HepG2 (cell line): ENCODE data around the gene ARPC1B. TPM values are rescaled to one million over a fixed set of nuclear protein-coding genes. Genes with fewer than 3 reads are reported as not detected.
A peak's percentile ranks its signal among the peaks of the same experiment; 100 is the strongest.

ENCODE experiments used
- ATAC-seq: fragments of 200-7000 bp; cut with Tn5 transposase; 3 replicates; pipeline ENCODE4 v1.9.1; 2020; ENCODE audit warnings: mild to moderate bottlenecking, moderate library complexity
- BruUV-seq: library from RNA; stranded (reverse); fragments of 400-500 nt; replicated peaks from 2 replicates; lab custom pipeline; 2021; lab: Mats Ljungman, UMichigan
- CTCF ChIA-PET: fragments of 300-600 bp; formaldehyde crosslinking; extraction: SDS; loops from one replicate; lab custom pipeline; 2021; ENCODE audit warnings: low total read pairs, inconsistent platforms, low intra/inter-chr PET ratio; lab: Yijun Ruan, JAX
- POLR2A ChIA-PET: fragments of 350-600 bp; sonication (Branson Sonifier 250); formaldehyde crosslinking; loops from one replicate; lab custom pipeline; 2020; ENCODE audit warnings: antibody characterized with exemption, inconsistent platforms; lab: Yijun Ruan, JAX
- DNase-seq: peaks from one replicate; pipeline ENCODE4 v3.0.0-alpha.2; 2015; ENCODE audit warnings: low spot score
- FAIRE-seq: peaks from 3 replicates; lab custom pipeline; 2011; peaks lifted over from hg19 to GRCh38; lab: Jason Lieb, UNC
- H2AFZ ChIP-seq: one replicate; pipeline ENCODE4 v1.6.1; 2011; ENCODE audit warnings: low read length, inconsistent platforms
- H3K27ac ChIP-seq: fragments of 300-600 bp; 3 replicates; pipeline ENCODE4 v1.8.0; 2011; ENCODE audit warnings: mixed run types, mild to moderate bottlenecking, mixed read lengths, low read length, inconsistent platforms; ENCODE audit not compliant: insufficient read depth; ENCODE audit errors: extremely low read length
- H3K27me3 ChIP-seq, 2 experiments: fragments of 200-600 bp in 1 of 2; 2 replicates in 1 of 2; 3 replicates in 1 of 2; pipeline versions ENCODE4 v1.6.0 to v1.8.0; 2011; ENCODE audit warnings: low read length in 2 of 2, mild to moderate bottlenecking in 2 of 2, moderate library complexity in 2 of 2, inconsistent platforms in 1 of 2; ENCODE audit not compliant: insufficient read depth in 2 of 2, control insufficient read depth in 1 of 2
- H3K36me3 ChIP-seq, 2 experiments: fragments of 200-600 bp in 1 of 2; replicated peaks in 1 of 2; 2 replicates in 1 of 2; 3 replicates in 1 of 2; pipeline versions ENCODE4 v1.5.1 to v1.8.0; 2011; ENCODE audit warnings: low read length in 2 of 2, inconsistent platforms in 1 of 2; ENCODE audit not compliant: insufficient read depth in 2 of 2, control insufficient read depth in 1 of 2
- H3K4me1 ChIP-seq: 2 replicates; pipeline ENCODE4 v1.5.1; 2012; ENCODE audit warnings: low read length, inconsistent platforms; ENCODE audit not compliant: insufficient read depth
- H3K4me2 ChIP-seq: 2 replicates; pipeline ENCODE4 v1.6.0; 2011; ENCODE audit warnings: low read depth, low read length, inconsistent platforms
- H3K4me3 ChIP-seq, 3 experiments: fragments of 200-600 bp in 1 of 3; sonication (generic), shearing (Covaris generic) in 1 of 3; replicated peaks in 1 of 3; 2 replicates each; pipeline ENCODE4 v1.5.1; 2011 to 2016; ENCODE audit warnings: low read length in 3 of 3, inconsistent platforms in 2 of 3, low read depth in 2 of 3, mild to moderate bottlenecking in 2 of 3, control low read depth in 1 of 3, mixed read lengths in 1 of 3; ENCODE audit not compliant: insufficient read depth in 1 of 3
- H3K79me2 ChIP-seq: one replicate; pipeline ENCODE4 v1.6.1; 2011; ENCODE audit warnings: low read length, inconsistent platforms; ENCODE audit not compliant: insufficient read depth
- H3K9ac ChIP-seq: 2 replicates; pipeline ENCODE4 v1.6.0; 2011; ENCODE audit warnings: mild to moderate bottlenecking, low read depth, low read length, inconsistent platforms; ENCODE audit not compliant: insufficient read depth
- H3K9me3 ChIP-seq: 2 replicates; pipeline ENCODE4 v1.5.1; 2012; ENCODE audit warnings: mild to moderate bottlenecking, low read length
- H4K20me1 ChIP-seq: 2 replicates; pipeline ENCODE4 v1.6.0; 2011; ENCODE audit warnings: inconsistent platforms, mild to moderate bottlenecking, low read length, moderate library complexity; ENCODE audit not compliant: insufficient read depth
- ARNT2 ChIP-seq: sonication (generic); formaldehyde crosslinking; IDR thresholded peaks from 2 replicates; pipeline ENCODE4 v1.8.0; 2022; ENCODE audit warnings: mild to moderate bottlenecking, low read depth, missing genetic modification reagents, moderate library complexity
- KDM1A ChIP-seq: IDR thresholded peaks from 2 replicates; pipeline ENCODE4 v1.6.1; 2016; ENCODE audit warnings: missing compliant biosample characterization
- MTA1 ChIP-seq: sonication (generic); formaldehyde crosslinking; IDR thresholded peaks from 2 replicates; pipeline ENCODE4 v1.4.0; 2020; ENCODE audit warnings: missing genetic modification reagents, mild to moderate bottlenecking, borderline replicate concordance
- NFRKB ChIP-seq: fragments of 450-650 bp; IDR thresholded peaks from 2 replicates; pipeline ENCODE4 v1.6.1; 2017
- NPAS2 ChIP-seq: sonication (generic); formaldehyde crosslinking; IDR thresholded peaks from 2 replicates; pipeline ENCODE4 v1.8.0; 2022; ENCODE audit warnings: mild to moderate bottlenecking, missing genetic modification reagents, borderline replicate concordance
- RFX5 ChIP-seq: IDR thresholded peaks from 2 replicates; pipeline ENCODE4 v1.6.1; 2011; ENCODE audit warnings: low read depth, low read length, improper control_type of control experiment
- SOX6 ChIP-seq, 2 experiments: fragments of 450-650 bp in 1 of 2; sonication (generic) in 1 of 2; formaldehyde crosslinking in 1 of 2; IDR thresholded peaks; 2 replicates each; pipeline versions ENCODE4 v1.4.0 to v1.6.1; 2017 to 2020; ENCODE audit warnings: antibody characterized with exemption in 1 of 2, mild to moderate bottlenecking in 1 of 2, missing genetic modification reagents in 1 of 2
- TCF12 ChIP-seq, 2 experiments: fragments of 450-650 bp in 1 of 2; sonication (generic) in 1 of 2; formaldehyde crosslinking in 1 of 2; IDR thresholded peaks; 2 replicates each; pipeline versions ENCODE4 v1.6.1 to v1.8.0; 2017 to 2022; ENCODE audit warnings: antibody characterized with exemption in 1 of 2, mild to moderate bottlenecking in 1 of 2, missing genetic modification reagents in 1 of 2, moderate library complexity in 1 of 2
- ZNF124 ChIP-seq: sonication (generic); formaldehyde crosslinking; IDR thresholded peaks from 2 replicates; pipeline ENCODE4 v1.4.0; 2020; ENCODE audit warnings: missing genetic modification reagents
- ZNF180 ChIP-seq: sonication (generic); formaldehyde crosslinking; IDR thresholded peaks from 2 replicates; pipeline ENCODE4 v1.4.0; 2020; ENCODE audit warnings: low read depth, missing genetic modification reagents, borderline replicate concordance
- ZNF230 ChIP-seq: sonication (generic); formaldehyde crosslinking; IDR thresholded peaks from 2 replicates; pipeline ENCODE4 v1.4.0; 2020; ENCODE audit warnings: mild to moderate bottlenecking, missing genetic modification reagents
- ZNF75D ChIP-seq: sonication (generic); formaldehyde crosslinking; IDR thresholded peaks from 2 replicates; pipeline ENCODE4 v1.8.1; 2023; ENCODE audit warnings: missing genetic modification reagents, mild to moderate bottlenecking, borderline replicate concordance
- ZNF782 ChIP-seq: sonication (generic); formaldehyde crosslinking; IDR thresholded peaks from 2 replicates; pipeline ENCODE4 v1.4.0; 2020; ENCODE audit warnings: missing genetic modification reagents, mild to moderate bottlenecking, borderline replicate concordance
- ZNF792 ChIP-seq: IDR thresholded peaks from 2 replicates; pipeline ENCODE4 v1.6.1; 2016
- ZNF883 ChIP-seq: sonication (generic); formaldehyde crosslinking; IDR thresholded peaks from 2 replicates; pipeline ENCODE4 v1.5.1; 2020; ENCODE audit warnings: mild to moderate bottlenecking, missing genetic modification reagents; ENCODE audit errors: not compliant biosample characterization
- WGBS: methylation state at CpG from one replicate; pipeline ENCODE4 v1.1.6; 2017; ENCODE audit warnings: low lambda C conversion rate; 5-methylcytosine and 5-hydroxymethylcytosine counted together
- in situ Hi-C: cut with HindIII; loops from 2 replicates; pipeline ENCODE4 v1.10.0; 2017; ENCODE audit warnings: low pct_unique_long_range_greater_than_20kb; ENCODE audit not compliant: extremely low pct_ligation_motif_present
- intact Hi-C: fragments of 100-400 bp; cut with micrococcal nuclease; formaldehyde crosslinking; loops from one replicate; pipeline ENCODE4 v1.10.0; 2022; ENCODE audit not compliant: unreplicated experiment
- polyA plus RNA-seq, 8 experiments: library from polyadenylated mRNA; depleted of rRNA in 3 of 8; stranded (reverse) in 7 of 8; unstranded in 1 of 8; fragments of >200 nt; fragmentation: Illumina TruSeq in 4 of 8; extraction: Trizol in 4 of 8; gene quantifications; 2 replicates each; pipeline versions ENCODE4 v1.2.1 to v1.2.3, GENCODE V29; 2011 to 2016; ENCODE audit warnings: low read depth in 4 of 8, missing spikeins in 1 of 8, mixed read lengths in 1 of 8; ENCODE audit not compliant: insufficient read depth in 1 of 8
- total RNA-seq, 5 experiments: library from RNA; depleted of rRNA; stranded (reverse); fragments of >200 nt; fragmentation: Illumina TruSeq; extraction: Trizol; gene quantifications; 2 replicates each; pipeline ENCODE4 v1.2.3, GENCODE V29; 2016; ENCODE audit warnings: low read depth in 1 of 5
- TF ChIP-seq, protein P1 (sequence below): sonication (generic); formaldehyde crosslinking; IDR thresholded peaks from 2 replicates; pipeline ENCODE4 v1.8.0; 2022; ENCODE audit warnings: missing genetic modification reagents, mild to moderate bottlenecking, moderate library complexity, borderline replicate concordance
- TF ChIP-seq, protein P2 (sequence below): sonication (generic); formaldehyde crosslinking; IDR thresholded peaks from 2 replicates; pipeline ENCODE4 v1.8.1; 2023; ENCODE audit warnings: missing genetic modification reagents, inconsistent platforms, borderline replicate concordance
- TF ChIP-seq, protein P3 (sequence below): sonication (generic); formaldehyde crosslinking; IDR thresholded peaks from 2 replicates; pipeline ENCODE4 v1.5.0; 2020; ENCODE audit warnings: mild to moderate bottlenecking, missing genetic modification reagents, moderate library complexity
- TF ChIP-seq, protein P4 (sequence below): sonication (generic); formaldehyde crosslinking; IDR thresholded peaks from 2 replicates; pipeline ENCODE4 v1.8.1; 2023; ENCODE audit warnings: mild to moderate bottlenecking, missing genetic modification reagents

ARPC1B gene
- total and polyA plus RNA-seq, 2 of the 13 experiments (the other 11 are each of a cell fraction or from before 2014, with no cell fraction given): 72.9 to 89.1 TPM

DNA sequence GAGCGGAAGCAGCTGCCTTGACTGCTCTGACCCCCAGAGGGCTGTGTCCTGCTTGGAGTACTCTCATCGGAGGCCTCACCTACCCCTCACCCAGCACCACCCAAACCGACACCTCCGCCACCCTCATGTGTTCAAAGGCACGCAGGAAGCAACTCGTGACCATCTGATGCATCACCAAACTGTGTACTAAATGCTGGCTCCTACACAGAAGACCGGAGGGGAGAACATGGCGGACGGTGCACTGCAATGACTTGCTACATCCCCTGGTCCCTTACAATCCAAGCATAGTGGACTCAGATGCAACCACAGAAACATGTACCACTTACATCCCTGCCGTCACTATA, 30.4 kb downstream of the ARPC1B start (continued):
- no peak for TF ChIP-seq ZNF180 (CRISPR knock-in tag)
- TF ChIP-seq ZNF782: no peak
- TF ChIP-seq RFX5: no peak
- TF ChIP-seq KDM1A (CRISPR knock-in tag): no peak
- no peak for TF ChIP-seq ZNF230 (CRISPR knock-in tag)
- TF ChIP-seq ZNF124 (CRISPR knock-in tag): no peak
- no peak for TF ChIP-seq ARNT2 (CRISPR knock-in tag)
- TF ChIP-seq NFRKB: no peak
- TF ChIP-seq TCF12 (IDR thresholded peaks at IDR 0.05): no peak
- no peak for TF ChIP-seq TCF12 (CRISPR knock-in tag; IDR thresholded peaks at IDR 0.05)
- TF ChIP-seq, protein P1, sequence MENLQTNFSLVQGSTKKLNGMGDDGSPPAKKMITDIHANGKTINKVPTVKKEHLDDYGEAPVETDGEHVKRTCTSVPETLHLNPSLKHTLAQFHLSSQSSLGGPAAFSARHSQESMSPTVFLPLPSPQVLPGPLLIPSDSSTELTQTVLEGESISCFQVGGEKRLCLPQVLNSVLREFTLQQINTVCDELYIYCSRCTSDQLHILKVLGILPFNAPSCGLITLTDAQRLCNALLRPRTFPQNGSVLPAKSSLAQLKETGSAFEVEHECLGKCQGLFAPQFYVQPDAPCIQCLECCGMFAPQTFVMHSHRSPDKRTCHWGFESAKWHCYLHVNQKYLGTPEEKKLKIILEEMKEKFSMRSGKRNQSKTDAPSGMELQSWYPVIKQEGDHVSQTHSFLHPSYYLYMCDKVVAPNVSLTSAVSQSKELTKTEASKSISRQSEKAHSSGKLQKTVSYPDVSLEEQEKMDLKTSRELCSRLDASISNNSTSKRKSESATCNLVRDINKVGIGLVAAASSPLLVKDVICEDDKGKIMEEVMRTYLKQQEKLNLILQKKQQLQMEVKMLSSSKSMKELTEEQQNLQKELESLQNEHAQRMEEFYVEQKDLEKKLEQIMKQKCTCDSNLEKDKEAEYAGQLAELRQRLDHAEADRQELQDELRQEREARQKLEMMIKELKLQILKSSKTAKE (CRISPR knock-in tag): no peak
- TF ChIP-seq, all 625 proteins: peak for 0

DNA sequence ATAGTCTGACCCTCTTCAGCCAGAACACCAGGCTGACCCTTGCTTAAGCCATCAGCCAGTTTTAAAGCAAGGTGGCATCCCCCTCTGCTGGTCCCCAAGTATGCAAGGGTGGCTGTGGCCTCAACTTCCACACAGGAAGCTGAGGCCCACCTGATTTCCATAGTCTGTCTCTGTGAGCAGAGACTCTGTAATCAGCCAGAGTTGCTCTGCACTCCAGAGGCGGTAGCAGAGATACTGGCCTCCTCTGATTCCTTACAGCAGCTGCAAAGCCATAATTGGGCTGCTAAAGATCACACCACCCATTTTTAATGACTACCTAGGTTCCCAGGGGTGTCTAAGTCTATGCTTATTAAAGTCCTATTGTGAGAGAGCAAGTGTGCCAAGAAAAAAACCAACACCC, 32.0 kb downstream of the ARPC1B start:
- Histone ChIP-seq H3K4me3 (peak overlapping the region; percentile 80 to 100 (median 93); a peak in 4 of 6 replicates), H3K9ac (peak overlapping the region; percentile 99), H3K27me3 (peaks cover 0 to 4% of the 10 kb centered on the region in 2 experiments; a peak in 2 of 5 replicates), H3K9me3 (no peaks in the 10 kb centered on the region), H3K4me2 (peak overlapping the region; percentile 84), H3K36me3 (peaks cover 23 to 41% of the 10 kb centered on the region in 2 experiments), H3K27ac (no peak overlapping the region), H2AFZ (no peak overlapping the region), H3K79me2 (peaks cover 62% of the 10 kb centered on the region), H3K4me1 (peaks cover 41% of the 10 kb centered on the region), H4K20me1 (peaks cover 5% of the 10 kb centered on the region; the same call in 1 of the 2 replicates)
- ATAC-seq: no peak
- DNase-seq: no peak
- intact Hi-C loops: loop anchor here (5.0 kb wide), 1 partner anchor 34 kb away; the partner anchor contains the start of gene ARPC1B
- BruUV-seq: no TSS peak
- ChIA-PET POLR2A (no interaction called here), CTCF (no interaction called here)
- no peak for TF ChIP-seq NPAS2 (CRISPR knock-in tag)
- no peak for TF ChIP-seq ZNF883 (CRISPR knock-in tag)
- TF ChIP-seq, protein P2, sequence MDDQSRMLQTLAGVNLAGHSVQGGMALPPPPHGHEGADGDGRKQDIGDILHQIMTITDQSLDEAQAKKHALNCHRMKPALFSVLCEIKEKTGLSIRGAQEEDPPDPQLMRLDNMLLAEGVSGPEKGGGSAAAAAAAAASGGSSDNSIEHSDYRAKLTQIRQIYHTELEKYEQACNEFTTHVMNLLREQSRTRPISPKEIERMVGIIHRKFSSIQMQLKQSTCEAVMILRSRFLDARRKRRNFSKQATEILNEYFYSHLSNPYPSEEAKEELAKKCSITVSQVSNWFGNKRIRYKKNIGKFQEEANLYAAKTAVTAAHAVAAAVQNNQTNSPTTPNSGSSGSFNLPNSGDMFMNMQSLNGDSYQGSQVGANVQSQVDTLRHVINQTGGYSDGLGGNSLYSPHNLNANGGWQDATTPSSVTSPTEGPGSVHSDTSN: no peak
- no peak for TF ChIP-seq ZNF792
- TF ChIP-seq, protein P3, sequence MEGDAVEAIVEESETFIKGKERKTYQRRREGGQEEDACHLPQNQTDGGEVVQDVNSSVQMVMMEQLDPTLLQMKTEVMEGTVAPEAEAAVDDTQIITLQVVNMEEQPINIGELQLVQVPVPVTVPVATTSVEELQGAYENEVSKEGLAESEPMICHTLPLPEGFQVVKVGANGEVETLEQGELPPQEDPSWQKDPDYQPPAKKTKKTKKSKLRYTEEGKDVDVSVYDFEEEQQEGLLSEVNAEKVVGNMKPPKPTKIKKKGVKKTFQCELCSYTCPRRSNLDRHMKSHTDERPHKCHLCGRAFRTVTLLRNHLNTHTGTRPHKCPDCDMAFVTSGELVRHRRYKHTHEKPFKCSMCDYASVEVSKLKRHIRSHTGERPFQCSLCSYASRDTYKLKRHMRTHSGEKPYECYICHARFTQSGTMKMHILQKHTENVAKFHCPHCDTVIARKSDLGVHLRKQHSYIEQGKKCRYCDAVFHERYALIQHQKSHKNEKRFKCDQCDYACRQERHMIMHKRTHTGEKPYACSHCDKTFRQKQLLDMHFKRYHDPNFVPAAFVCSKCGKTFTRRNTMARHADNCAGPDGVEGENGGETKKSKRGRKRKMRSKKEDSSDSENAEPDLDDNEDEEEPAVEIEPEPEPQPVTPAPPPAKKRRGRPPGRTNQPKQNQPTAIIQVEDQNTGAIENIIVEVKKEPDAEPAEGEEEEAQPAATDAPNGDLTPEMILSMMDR (CRISPR knock-in tag): peak; percentile 39
- TF ChIP-seq SOX6 (IDR thresholded peaks at IDR 0.05): no peak
- TF ChIP-seq SOX6 (CRISPR knock-in tag; IDR thresholded peaks at IDR 0.05): no peak
- TF ChIP-seq MTA1: no peak
- no peak for TF ChIP-seq ZNF75D
- TF ChIP-seq, protein P4, sequence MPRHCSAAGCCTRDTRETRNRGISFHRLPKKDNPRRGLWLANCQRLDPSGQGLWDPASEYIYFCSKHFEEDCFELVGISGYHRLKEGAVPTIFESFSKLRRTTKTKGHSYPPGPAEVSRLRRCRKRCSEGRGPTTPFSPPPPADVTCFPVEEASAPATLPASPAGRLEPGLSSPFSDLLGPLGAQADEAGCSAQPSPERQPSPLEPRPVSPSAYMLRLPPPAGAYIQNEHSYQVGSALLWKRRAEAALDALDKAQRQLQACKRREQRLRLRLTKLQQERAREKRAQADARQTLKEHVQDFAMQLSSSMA (CRISPR knock-in tag): no peak
- in situ Hi-C loops: no loop called here
- WGBS: no CpG with 5 or more reads among the region's 1 CpG
- FAIRE-seq: peak; percentile 4
